WTC11 (cell line): Measurements from ENCODE around the gene SVEP1.
"Not testable (repeated sequence)": the region's sequence is repeated elsewhere in the genome, so short reads cannot be mapped to it uniquely, and the experiment has no call there.

Source experiments
- ATF6 ChIP-seq: sonication (generic); formaldehyde crosslinking; IDR thresholded peaks from 2 replicates; pipeline ENCODE4 v1.8.1; 2023; ENCODE audit warnings: mild to moderate bottlenecking, missing genetic modification reagents
- CTCF ChIP-seq: fragments of 200-600 bp; IDR thresholded peaks from 2 replicates; pipeline ENCODE4 v1.8.0; 2022; ENCODE audit warnings: antibody characterized with exemption
- ELF4 ChIP-seq: sonication (generic); formaldehyde crosslinking; IDR thresholded peaks from 2 replicates; pipeline ENCODE4 v1.8.1; 2022; ENCODE audit warnings: low read depth, mild to moderate bottlenecking, moderate library complexity, missing genetic modification reagents
- ESRRA ChIP-seq: sonication (generic); formaldehyde crosslinking; IDR thresholded peaks from 2 replicates; pipeline ENCODE4 v1.8.1; 2022; ENCODE audit warnings: mild to moderate bottlenecking, missing genetic modification reagents, borderline replicate concordance
- ETV6 ChIP-seq: sonication (generic); formaldehyde crosslinking; IDR thresholded peaks from 2 replicates; pipeline ENCODE4 v1.8.1; 2022; ENCODE audit warnings: mild to moderate bottlenecking, missing genetic modification reagents
- RORB ChIP-seq: fragments of 250-450 bp; sonication (Bioruptor Pico); IDR thresholded peaks from 2 replicates; pipeline ENCODE4 v1.9.0; 2021; ENCODE audit warnings: mild to moderate bottlenecking
- SP1 ChIP-seq: sonication (generic); formaldehyde crosslinking; conservative IDR thresholded peaks from 2 replicates; pipeline ENCODE4 v1.8.1; 2022; ENCODE audit warnings: missing genetic modification reagents
- TCF7 ChIP-seq: sonication (generic); formaldehyde crosslinking; IDR thresholded peaks from 2 replicates; pipeline ENCODE4 v1.8.0; 2022; ENCODE audit warnings: mild to moderate bottlenecking, low read depth, missing genetic modification reagents, moderate library complexity
- TF ChIP-seq, protein P1 (sequence below): sonication (generic); formaldehyde crosslinking; IDR thresholded peaks from 2 replicates; pipeline ENCODE4 v1.8.0; 2023; ENCODE audit warnings: missing genetic modification reagents
- TF ChIP-seq, protein P2 (sequence below): sonication (generic); formaldehyde crosslinking; IDR thresholded peaks from 2 replicates; pipeline ENCODE4 v1.8.0; 2022; ENCODE audit warnings: mild to moderate bottlenecking, missing genetic modification reagents

DNA sequence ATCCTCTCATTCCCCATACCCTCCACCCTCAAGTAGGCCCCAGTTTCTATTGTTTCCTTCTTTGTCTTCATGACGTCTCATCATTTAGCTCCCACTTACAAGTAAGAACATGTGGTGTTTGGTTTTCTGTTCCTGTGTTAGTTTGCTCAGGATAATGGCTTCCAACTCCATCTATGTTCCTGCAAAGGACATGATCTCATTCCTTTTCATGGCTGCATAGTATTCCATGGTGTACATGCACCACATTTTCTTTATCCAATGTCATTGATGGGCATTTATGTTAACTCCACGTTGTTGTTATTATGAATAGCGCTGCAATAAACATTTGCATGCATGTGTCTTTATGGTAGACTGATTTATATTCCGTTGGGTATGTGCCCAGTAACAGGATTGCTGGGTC is 45.4 kb downstream of the SVEP1 start:
- TF ChIP-seq, protein P1, sequence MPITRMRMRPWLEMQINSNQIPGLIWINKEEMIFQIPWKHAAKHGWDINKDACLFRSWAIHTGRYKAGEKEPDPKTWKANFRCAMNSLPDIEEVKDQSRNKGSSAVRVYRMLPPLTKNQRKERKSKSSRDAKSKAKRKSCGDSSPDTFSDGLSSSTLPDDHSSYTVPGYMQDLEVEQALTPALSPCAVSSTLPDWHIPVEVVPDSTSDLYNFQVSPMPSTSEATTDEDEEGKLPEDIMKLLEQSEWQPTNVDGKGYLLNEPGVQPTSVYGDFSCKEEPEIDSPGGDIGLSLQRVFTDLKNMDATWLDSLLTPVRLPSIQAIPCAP, result not testable (repeated sequence)
- TF ChIP-seq CTCF; ETV6 (CRISPR knock-in tag); ELF4 (CRISPR knock-in tag); SP1 (CRISPR knock-in tag); ESRRA (CRISPR knock-in tag); ATF6; RORB (CRISPR knock-in tag); TCF7: not testable (repeated sequence)
- TF ChIP-seq, protein P2, sequence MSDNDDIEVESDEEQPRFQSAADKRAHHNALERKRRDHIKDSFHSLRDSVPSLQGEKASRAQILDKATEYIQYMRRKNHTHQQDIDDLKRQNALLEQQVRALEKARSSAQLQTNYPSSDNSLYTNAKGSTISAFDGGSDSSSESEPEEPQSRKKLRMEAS (CRISPR knock-in tag), result not testable (repeated sequence)
